G401 (cell line): ENCODE measurements around the gene EPHA4. TPM values are rescaled to one million over a fixed set of nuclear protein-coding genes. Genes with fewer than 3 reads are reported as not detected.

Experiments used
- DNase-seq: peaks from one replicate; pipeline ENCODE4 v3.0.0-alpha.2; 2015; ENCODE audit warnings: low spot score
- in situ Hi-C: cut with HindIII; loops from 2 replicates; pipeline ENCODE4 v1.10.0; 2016; ENCODE audit warnings: low sequenced_read_pairs, mixed read lengths
- total RNA-seq: library from RNA; depleted of rRNA; stranded (reverse); fragments of >200 nt; shearing (Covaris generic); gene quantifications from 2 replicates; pipeline ENCODE4 v1.2.3, GENCODE V29; 2014

The EPHA4 gene
- total RNA-seq, 1 experiment from 2014 or later: not detected

DNA sequence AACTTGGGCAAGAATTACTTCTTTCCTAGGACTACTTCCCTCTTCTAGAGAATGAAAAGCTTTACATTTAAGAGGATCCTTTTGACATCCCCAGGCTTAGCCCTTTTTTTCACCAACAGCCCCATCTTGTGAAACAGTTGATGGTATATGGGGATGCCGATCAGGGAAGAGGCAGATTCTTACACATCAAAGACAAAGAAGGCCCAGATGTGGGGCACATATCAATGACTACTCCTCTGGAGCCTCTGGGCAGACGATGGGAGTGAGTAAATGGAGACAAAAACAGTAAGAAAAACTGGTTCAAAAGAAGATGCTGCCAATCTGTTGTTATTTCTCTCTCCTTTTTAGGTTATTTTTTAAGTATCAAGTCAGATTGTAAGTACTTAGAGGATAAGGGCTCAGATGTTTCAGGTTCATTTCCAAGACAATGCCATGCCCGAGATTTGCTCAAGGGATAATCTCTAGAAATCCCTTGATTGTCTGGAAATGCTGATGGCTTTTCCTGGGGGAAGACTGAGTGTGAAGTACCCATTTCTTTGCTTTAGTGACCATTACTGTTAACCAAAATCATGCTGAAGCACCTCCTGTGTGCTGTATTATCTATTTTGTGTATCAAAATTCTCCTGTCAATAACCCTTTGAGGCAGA lies 117.5 kb downstream of the EPHA4 start:
- in situ Hi-C loops: no loop called here

DNA sequence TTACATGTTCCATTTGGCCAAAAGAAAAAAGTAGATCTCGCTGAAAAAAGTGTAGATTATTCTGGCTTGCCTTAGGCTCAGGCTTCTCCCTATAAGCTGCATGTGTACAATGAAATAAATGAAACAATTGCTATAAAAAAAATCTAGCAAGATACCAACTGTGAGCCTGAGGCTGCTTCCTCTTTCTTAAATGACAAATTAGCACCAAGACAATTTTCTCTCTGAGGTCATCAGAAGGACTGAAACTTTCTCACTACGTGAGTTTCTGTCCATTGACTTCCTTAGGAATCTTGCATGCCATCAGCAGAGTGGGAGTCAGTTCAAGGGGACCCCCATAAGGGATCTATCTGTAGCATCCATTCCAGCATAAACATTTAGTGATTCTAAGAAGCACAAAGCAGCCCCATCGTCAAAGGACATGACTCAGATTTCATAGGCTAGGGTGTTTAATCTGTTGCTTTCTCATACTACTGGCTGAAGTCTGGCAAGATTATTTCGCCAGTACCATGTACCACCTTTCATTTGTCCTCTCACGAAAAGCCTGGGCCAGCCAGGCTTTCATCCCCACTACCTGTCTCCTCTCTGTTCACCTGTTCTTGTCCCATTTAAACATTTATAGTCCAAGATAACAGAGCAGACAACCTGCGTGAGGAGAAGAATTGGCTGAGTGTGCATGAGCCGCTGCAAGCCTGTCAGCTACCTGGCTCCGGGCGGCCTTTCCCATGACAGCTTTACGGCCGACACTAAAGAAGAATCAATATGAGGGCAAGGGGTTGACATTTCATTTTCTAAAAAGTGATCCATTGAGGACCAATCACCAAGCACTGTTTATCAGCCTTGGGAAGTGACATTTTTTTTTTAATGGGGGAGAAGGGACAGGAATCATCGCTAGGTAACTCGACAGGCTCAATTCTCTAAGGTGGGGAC lies 120.0 kb downstream of the EPHA4 start:
- DNase-seq: no peak
- in situ Hi-C loops: no loop called here

More for the DNA sequence above, 117.5 kb downstream of the EPHA4 start:
- no peak for DNase-seq

DNA sequence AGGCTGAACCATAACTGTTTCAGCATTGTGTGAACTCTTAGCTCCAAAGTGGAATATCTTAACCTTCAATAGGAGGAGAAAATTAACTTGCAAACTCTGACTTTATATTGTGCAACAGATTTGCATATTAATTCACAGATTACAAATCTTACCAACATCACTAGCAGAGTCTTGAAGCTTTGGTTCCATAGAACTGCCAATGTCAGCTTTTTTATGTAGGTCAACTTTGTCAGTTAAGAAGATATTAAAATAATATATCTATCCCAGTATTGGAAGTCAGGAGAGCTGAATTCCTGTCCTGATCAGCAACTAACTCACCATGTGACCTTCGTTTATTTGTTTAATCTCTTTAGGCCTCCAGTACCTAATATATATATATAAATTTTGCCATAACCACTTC lies 121.8 kb downstream of the EPHA4 start:
- DNase-seq: no peak
- in situ Hi-C loops: no loop called here

DNA sequence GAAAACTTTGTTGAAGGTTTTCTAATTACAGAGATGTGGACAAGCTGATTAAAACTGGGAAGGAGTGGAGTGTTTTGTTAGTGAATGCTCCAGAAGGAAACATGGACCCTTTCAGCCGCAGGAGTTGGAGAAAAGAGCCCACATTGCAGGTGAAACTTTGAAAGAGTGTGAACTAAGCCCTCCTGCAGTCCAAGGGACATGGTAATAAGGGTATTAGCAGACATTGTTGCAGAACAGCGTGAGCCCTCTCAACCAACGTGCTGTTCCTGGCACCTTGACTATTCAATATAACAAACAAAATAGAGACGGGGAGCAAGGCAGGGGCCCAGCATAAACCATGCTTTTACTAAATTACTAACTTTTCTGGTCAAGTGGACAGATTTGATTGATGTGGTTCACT lies 122.7 kb downstream of the EPHA4 start:
- no peak for DNase-seq
- in situ Hi-C loops: no loop called here

DNA sequence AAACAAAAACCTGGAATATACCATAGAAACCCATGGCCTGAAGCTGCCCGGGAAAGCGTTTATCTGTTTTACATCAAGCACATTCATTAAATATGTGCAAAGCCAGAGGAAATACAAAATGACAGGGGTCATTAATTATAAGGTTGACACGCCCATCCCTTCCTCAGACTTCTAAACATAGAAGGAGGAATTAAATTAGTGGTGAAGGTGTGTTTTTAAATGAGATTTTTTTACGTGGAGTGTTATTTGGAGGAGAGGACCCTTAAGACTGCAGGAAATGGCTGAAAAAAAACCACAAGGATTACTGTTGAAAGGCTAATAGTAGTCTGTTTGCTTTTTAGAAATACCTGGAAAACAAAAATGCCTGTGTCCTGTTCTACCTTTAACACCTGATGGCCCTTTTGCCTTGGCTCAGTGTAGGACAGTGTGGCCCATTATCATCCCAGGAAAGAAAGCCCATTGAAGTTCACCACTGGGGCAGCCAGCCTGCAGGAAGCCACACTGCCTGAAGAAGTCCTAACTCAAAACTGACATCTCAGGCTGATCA lies 123.2 kb downstream of the EPHA4 start:
- in situ Hi-C loops: no loop called here
- DNase-seq: no peak

DNA sequence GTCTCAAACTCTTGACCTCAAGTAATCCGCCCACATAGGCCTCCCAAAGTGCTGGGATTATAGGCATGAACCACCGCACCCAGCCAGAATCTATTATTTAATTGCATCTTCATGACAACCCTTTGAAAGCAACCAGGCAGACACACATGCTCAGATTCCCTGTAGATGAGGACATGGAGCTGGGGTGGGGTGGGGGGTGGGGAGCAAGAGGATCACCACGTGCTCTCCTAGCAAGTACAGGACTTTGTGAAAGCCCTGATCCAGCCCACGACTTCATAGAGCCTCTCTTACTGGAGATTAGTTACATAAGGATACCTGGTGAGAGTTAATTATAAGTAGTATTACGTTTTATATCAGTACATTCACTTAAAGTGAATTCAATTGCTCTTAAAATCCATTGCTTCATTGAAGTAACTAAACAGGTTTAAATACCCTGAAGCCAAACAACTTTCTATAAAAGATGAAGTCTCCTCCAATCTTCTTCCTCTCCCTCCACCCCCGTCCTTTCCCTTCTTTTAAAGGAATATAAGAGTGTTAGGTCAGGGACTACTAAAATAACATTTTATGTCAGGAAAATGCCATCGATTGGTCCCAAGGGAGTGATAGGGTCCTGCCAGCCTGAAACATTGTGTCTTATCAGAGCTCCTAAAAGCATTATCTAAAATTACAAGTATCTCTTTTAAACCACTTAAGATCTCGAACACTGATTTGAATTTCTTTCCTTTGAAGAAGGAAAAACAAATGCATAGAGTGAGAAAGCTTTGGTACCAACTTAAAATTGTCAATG lies 123.9 kb downstream of the EPHA4 start:
- DNase-seq: no peak
- in situ Hi-C loops: no loop called here

DNA sequence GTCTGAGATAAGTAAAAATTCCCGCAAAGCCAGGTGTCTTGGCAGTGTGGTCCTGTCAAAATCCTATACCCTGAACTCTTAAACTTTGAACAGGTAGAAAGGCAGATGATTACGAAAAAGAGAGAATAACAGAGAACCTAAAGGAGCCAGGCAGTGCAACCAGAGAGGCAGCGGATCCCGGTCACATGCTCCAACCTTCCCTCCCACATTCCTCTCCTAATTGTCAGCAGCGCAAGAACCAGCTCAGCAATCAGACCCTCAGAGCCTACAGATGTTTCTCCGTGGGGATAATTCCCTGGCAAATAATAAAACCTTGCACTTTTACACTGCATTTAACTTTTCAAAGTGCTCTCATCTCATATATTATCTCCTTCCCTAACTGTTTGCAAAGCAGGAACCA lies 124.8 kb downstream of the EPHA4 start:
- in situ Hi-C loops: no loop called here
- no peak for DNase-seq

DNA sequence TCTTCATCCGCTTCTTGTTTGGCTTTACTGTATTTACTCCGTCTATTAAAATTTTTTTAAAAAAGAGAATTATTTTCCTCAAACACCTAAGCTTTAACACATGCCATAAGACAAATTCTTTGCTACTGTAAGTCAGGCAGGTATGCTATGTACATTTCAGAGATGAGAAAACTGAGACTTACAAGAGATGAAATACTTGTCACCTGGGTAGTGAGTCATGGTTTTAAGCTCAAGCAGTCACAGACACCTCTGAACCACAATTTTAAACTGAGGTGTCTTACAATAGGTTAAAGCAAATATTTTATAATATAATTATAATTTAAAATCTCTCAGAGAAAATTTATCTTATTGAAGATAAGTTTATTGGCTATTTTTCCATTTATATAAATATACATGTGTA lies 126.0 kb downstream of the EPHA4 start:
- in situ Hi-C loops: no loop called here
- DNase-seq: no peak

DNA sequence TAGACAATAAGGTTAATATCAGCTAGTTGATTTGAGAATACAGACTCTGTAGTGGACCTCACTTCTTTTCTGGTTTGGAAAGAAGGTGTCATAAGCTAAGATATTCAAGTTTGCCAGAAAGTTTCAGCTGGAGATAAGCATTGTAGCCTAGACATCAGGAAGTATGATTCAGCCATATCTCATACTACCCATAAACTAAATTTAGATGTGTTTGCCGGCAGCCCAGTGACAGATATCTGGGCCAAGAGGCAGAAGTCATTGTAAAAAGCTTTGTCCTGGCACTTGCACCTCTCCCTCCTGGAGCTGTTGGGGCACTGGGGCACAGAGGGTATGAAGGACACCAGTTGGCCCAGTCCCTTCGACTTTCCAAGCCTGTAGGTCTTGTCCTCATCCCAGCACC lies 128.0 kb downstream of the EPHA4 start:
- no peak for DNase-seq
- in situ Hi-C loops: no loop called here

DNA sequence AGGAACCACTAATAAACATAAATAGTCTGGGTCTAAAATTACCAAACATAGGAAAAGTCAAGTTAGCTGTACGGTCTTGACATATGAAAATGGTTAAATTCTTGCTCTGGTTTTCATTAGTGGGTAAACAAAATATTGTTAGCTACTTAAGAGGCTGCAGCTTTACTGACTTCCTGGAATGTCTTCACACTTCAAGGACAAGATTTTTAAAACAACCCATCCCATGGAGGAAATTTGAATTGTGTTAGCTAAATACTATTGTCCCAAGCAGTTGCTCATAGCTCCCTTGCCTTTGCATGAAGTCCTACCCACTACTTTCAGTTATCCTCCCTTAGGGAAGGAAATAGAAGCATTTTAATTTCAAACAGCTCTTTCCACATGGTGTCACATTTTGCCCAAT lies 128.5 kb downstream of the EPHA4 start:
- in situ Hi-C loops: no loop called here
- DNase-seq: no peak

DNA sequence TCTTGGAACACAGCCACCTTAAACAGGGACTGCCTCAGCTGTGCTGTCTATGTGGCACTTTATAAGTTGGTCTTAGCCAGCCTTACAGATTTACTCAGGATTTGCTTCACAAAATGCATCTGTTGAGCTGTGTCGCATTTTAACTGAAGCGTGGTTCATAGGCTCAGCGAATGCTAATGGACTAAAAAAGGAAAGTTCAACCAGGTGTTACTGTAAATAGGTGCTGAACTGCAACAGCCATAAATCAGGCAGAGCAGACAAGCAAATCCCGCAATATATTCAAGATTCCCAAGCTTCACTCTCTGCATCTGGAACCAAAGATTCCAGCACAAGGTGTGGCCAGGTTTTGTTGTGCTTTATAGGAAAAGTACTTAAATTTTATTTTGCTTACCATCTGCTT lies 130.0 kb downstream of the EPHA4 start:
- in situ Hi-C loops: no loop called here
- DNase-seq: no peak

DNA sequence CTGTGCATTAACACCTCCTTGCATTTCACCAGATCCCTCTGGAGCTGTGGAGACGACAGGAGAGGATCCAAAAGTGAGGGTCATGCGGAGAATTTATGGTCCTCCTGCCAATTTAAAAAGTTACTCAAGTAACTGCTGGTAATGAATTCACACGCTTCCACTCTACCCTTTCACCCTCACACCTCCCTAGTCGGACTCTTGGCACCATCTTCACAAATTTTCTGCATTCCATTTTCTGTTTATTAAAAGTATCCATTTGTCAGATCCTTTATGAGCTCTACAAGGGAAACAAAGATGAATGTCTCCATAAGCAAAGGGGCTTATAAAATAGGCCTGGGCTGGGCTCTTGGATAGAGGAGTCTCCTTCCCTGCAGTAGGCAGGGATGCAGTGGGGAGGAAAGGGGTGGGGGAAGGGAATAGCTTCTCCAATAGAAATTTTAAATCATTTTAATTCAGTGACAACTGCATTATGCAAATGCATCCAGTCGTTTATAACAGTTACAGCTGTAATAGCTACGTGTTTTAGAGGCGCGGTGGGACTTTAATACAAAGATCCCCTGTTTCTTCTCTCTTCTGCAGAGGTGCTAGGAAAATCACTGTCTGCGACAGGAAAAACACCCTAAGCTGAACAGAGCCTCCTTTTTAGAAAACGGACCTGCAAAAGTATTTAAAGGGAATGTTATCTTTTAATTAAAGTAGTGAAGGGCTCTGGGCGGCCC lies 132.2 kb downstream of the EPHA4 start:
- DNase-seq: no peak
- in situ Hi-C loops: no loop called here

DNA sequence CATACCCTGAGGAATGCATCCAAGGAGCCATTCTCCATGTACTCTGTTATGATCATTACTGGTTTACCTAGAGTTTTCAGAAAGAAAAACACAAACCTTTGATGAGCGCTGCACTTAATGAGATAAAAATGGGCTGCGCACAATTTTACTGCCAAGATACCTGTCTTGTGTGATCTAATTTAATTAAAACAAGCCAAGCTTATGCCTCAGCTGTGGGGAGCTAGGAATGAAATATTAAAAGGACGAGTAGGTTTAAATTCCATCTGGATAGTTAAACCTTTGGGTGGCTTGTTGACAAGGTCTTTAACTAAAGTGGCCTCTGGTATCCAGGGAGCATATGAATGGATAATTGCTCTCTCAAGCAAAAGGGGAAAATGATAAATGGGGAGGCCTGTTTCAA lies 135.0 kb downstream of the EPHA4 start:
- in situ Hi-C loops: no loop called here
- peak; percentile 51 for DNase-seq

DNA sequence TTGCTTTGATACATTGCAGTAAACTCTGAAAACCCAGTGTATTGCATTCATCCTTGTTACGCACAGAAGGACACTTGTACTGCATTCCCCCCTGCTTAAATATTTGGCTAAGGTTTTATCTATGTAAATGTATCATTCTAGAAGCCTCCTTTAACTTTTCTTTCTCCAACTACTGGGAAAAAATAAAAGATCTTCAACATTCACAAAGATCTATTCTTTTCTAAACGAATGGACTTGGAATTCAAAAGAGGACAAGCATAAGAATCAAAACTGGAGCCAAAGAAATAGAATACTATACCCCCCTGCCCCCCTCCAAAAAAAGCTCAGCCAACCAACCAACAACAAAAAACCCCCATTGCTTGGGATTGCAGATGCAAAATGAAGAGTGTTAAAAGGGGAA lies 136.9 kb downstream of the EPHA4 start:
- in situ Hi-C loops: no loop called here
- no peak for DNase-seq

DNA sequence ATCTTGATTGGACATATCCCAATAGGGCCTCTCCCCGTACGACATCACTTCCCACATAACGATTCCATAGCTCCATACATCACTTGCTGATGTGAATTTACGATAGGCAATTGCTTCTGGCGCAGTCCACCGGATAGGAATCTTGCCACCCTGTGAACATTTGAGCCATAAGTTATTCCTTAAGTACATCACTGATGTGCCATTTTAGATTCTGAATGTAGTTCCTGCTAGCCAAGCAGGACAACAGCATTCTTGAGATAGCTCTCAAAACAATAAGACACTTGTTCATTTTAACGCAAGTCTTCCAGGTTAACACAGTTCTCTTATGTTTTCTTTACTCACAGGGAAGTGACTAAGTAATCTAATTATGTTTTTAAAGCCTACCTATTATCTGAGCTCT lies 138.0 kb downstream of the EPHA4 start:
- no peak for DNase-seq
- in situ Hi-C loops: no loop called here

DNA sequence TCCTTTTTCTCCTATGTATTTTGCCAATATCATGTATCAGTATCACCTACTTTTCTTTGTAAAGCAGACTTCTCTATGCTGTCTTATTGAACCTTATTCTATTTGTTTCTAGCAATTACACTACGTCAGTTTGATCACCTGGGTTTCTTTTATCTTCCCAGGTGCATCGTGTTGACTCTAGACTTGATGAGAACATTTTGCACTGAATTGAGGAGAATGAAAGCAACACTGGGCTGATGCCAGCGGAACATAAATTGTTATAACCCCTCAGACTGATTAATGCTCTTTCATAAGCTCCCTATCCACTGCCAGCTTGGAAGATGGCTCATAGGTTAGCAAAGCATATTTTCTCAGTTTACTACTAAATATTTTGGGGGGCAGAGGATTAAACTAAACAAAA lies 140.6 kb downstream of the EPHA4 start:
- no peak for DNase-seq
- in situ Hi-C loops: no loop called here

DNA sequence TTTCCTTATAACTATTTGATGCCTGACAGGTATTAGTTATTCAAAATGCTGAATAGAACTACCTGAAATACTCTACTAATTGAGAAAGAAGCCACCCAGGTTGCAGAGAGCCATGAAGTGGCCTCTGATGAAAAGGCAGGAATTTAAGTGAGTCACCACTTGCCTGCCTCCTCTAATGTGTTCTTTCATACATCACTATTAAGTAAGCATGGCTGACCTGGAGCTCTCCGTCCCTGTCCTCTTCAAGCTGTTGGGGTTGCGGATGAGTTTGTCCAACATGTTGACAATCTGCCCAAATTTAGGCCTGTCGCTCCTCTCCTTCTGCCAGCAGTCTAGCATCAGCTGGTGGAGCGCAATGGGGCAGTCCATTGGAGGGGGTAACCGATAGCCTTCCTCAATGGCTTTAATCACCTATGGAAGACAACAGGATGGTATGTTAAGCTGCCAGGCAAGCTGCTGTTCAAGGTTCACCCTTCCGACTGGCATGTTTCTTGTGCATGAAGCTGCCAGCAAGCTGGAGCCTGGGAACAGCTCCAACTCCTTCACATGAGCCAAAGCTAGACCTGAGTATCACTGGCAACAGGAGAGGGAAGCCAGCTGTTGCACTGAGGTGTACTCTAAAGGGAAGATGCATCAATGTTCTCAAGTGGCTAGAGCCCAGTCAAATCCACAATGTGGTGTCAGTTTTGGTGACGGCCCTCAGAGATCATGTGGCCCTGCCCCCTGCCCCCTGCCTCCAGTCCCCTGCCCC lies 142.2 kb downstream of the EPHA4 start:
- DNase-seq: peak; percentile 75
- in situ Hi-C loops: no loop called here

DNA sequence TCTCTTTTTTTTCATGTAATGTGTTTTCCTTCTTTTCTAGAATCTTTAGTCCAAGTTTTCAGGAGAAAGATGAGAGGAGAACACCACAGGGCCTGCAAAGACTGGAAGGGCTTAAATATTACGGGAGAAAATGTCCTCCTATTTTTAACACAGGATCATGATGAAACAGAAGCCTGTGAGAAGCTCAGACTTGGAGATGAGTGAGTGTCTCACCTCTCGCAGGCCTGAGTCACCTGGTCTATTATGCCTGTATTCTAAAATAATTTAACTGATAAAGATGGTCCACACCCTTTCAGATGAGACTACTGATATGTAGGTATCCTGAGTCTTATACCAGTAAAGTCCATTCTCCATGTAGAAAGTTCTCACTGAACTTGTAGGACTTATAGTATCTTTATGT lies 143.2 kb downstream of the EPHA4 start:
- DNase-seq: no peak
- in situ Hi-C loops: no loop called here
